HG03378 (cell line): ENCODE measurements around the gene TEX54.
"Not testable (repeated sequence)": the region's sequence is repeated elsewhere in the genome, so short reads cannot be mapped to it uniquely, and the experiment has no call there.

Experiments
- ATAC-seq: cut with Tn5 transposase; IDR thresholded peaks from one replicate; pipeline ENCODE4 v1.9.1; 2021; ENCODE audit warnings: mild to moderate bottlenecking, moderate library complexity; ENCODE audit not compliant: unreplicated experiment

TEX54 gene

GRCh38 chr11:62832336-62833234 lies at the start of gene TEX54:
TEX54 (minus strand) TSS chr11:62832841.
- peak; percentile 13 for ATAC-seq

DNA sequence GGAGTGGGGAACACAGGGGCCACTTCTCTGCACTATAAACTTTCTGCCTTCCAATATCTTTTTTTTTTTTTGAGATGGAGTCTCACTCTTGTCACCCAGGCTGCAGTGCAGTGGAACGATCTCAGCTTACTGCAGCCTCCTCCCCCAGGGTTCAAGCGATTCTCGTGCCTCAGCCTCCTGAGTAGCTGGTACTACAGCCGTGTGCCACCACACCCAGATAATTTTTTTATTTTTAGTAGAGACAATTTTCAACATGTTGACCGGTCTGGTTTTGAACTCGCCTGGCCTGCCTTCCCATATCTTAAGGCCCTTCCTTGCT lies 49.7 kb upstream of the TEX54 start:
- no peak for ATAC-seq

GRCh38 chr11:62881579-62882430 lies 49.2 kb upstream of the TEX54 start:
- ATAC-seq: peak; percentile 28

GRCh38 chr11:62880803-62881578 lies 48.4 kb upstream of the TEX54 start, which contains the start of gene SLC3A2:
SLC3A2 (plus strand) TSS chr11:62880896; CDS start chr11:62881024, 128 bp downstream.
- peak; percentile 46 for ATAC-seq

DNA sequence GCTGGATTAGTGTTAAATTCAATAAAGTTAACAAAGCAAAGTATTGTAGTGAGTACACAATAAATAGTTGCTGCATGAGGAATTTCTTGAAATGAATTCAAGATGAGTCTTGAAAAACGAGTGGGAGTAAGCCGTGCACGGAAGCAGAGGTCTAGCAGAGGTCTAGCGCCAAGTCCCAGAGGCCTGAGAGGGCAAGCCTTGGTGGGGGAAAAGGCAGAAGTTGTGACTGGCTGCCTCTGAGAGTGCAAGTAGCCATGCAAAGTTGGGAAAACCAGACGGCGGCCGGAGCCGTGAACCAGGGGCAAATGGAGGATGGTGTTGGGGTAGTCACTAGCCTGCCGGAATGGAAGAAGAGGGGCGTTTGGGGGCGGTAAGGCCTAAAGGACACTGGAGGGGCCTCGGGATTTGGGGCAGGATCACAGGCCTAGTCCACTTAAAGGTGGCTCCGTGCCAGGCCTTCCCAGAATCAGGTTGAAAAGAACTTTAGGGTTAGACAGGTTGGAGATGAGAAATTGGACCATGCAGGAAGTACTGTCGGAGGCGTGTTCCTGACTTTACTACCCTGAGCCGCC lies 47.7 kb upstream of the TEX54 start:
- ATAC-seq: peak; percentile 25

DNA sequence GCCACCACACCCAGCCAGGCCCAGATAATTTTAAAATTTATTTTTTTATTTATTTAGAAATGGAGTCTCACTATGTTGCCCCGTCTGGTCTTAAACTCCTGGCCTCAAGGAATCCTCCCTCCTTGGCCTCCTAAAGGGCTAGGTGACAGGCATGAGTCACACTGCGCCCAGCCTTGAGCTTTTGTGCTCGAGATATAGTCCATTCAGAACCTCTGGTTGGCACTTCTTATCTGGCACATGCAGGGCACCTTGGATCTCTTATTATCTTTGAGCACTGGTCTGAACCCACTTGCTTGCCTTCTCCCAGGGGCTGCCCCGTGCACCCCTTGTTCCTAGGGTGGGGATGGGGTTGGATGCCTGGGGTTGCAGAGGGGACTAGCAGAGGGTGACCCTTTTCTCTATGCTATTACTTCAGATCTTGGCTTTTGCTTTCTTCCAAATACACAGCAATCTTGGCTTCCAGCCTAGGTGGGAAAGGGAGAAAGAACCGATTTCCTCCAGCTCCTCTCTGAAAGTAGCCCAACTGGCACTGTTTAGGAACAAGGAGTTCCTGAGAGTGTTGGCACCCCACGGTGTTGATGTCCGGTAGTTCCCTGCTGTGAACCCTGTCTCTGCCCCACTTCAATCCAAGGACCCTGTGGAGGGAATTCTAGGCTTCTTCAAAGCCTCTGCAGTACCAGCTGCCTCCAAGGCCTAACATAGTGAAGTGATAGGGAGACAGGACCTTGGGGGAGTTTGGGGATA lies 46.8 kb upstream of the TEX54 start:
- ATAC-seq: no peak

DNA sequence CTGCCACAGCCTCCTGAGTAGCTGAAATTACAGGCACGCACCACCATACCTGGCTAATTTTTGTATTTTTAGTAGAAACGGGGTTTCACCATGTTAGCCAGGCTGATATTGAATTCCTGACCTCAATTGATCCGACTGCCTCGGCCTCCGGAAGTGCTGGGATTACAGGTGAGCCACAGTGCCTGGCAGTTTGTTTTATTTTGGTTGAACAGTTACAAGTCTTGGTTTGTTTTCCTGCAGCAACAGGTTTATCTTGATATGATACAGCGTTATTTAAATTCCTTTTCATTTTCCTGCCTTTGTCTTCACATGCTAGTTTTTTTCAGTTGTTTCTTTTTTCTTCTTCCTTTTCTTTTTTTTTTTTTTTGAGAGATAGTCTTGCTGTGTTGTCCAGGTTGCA lies 44.1 kb upstream of the TEX54 start:
- no peak for ATAC-seq

DNA sequence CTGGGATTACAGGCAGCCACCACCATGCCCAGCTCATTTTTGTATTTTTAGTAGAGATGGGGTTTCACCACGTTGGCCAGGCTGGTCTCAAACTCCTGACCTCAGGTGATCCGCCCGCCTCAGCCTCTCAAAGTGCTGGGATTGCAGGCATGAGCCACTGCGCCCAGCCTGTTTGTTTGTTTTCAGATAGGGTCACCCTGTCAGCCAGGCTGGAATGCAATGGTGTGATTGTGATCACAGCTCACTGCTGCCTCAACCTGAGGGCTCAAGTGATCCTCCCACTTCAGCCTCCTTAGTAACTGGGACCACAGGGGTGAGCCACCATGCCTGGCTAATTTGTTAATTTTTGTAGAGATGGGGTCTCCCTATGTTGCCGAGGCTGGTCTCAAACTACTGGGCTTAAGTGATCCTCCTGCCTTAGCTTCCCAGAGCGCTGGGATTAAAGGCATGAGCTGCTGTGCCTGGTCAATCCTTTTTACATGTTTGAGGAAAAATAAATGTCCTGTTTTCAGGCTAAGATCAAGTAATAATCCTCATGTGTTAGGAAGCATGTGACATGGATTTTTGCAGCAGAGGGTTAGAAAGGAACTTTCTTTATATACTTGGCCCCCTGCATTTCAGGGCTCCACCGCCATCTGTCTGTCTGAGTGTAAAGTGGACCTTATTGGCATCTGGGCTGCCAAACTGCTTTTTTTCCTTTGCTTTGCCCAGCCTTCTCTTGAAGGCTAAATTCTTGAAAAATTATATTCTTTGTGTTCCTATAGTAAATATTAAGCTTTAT lies 43.2 kb upstream of the TEX54 start:
- ATAC-seq: no peak

DNA sequence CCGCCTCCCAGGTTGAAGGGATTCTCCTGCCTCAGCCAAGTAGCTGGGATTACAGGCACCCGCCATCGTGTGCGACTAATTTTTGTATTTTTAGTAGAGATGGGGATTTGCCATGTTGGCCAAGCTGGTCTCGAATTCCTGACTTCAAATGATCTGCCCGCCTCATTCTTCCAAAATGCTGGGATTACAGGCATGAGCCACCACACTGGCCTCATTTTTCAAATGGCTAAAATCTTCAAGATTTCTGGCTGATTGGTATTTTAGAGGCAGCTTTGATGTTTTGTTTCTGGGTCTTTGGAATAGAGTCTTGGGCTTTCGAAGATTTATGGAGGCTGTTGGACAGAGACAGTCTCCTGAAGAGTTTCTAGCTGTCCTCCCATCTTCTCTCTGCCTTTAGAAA lies 42.2 kb upstream of the TEX54 start:
- ATAC-seq: no peak

GRCh38 chr11:62865635-62866034 lies 33.0 kb upstream of the TEX54 start:
- no peak for ATAC-seq

- ATAC-seq: no peak
Observed at GRCh38 chr11:62863687-62864335, 31.2 kb upstream of the TEX54 start.

DNA sequence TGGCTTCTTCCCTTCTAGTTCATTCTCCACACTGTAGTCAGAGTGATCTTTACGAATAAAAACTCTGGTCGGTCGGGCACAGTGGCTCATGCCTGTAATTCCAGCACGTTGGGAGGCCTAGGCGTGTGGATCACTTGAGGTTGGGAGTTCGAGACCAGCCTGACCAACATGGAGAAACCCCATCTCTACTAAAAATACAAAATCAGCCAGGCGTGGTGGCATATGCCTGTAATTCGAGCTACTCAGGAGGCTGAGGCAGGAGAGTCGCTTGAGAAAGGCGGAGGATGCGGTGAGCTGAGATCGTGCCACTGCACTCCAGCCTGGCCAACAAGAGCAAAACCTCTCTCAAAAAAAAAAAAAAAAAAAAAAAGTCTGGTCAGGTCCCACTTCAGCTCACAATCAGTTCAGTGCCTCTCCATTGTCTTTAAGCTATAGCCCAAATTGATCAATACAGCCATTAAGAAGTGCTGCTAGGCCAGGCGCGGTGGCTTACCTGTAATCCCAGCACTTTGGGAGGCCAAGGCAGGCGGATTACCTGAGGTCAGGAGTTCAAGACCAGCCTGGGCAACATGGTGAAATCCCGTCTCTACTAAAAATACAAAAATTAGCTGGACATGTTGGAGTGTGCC lies 29.0 kb upstream of the TEX54 start:
- ATAC-seq: not testable (repeated sequence)

DNA sequence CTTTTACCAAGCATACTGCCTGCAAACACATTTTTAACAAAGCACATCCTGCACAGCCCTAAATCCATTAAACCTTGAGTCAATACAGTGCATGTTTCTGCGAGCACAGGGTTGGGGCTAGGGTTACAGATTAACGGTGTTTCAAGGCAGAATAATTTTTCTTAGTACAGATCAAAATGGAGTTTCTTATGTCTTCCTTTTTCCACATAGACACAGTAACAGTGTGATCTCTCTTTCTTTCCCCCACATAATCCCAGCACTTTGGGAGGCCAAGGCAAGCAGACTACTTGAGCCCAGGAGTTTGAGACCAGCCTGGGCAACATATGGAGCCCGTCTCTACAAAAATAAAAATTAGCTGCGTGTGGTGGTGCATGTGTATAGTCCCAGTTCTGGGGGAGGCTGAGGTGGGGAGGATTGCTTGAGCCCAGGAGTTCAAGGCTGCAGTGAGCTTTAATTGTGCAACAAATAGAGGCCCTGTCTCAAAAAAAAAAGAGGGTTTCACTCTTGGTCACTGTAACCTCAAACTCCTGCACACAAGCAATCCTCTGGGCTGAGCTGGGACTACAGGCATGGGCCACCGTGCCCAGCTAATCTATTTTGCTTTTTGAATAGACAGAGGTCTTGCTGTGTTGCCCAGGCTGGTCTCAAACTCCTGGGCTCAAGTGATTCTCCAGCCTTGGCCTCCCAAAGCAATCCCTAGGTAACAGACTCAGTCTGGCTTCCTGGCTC lies 28.4 kb upstream of the TEX54 start:
- ATAC-seq: no peak

DNA sequence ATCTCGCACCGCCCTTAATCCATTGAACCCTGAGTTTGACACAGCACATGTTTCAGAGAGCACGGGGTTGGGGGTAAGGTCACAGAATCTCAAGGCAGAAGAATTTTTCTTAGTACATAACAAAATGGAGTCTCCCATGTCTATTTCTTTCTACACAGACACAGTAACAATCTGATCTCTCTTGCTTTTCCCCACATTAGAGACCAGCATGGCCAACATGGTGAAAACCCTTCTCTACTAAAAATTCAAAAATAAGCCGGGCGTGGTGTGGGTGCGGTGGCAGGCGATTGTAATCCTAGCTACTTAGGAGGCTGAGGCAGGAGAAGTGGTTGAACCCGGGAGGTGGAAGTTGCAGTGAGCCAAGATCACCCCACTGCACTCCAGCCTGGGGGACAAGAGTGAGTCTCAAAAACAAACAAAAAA lies 26.7 kb upstream of the TEX54 start:
- ATAC-seq: not testable (repeated sequence)

DNA sequence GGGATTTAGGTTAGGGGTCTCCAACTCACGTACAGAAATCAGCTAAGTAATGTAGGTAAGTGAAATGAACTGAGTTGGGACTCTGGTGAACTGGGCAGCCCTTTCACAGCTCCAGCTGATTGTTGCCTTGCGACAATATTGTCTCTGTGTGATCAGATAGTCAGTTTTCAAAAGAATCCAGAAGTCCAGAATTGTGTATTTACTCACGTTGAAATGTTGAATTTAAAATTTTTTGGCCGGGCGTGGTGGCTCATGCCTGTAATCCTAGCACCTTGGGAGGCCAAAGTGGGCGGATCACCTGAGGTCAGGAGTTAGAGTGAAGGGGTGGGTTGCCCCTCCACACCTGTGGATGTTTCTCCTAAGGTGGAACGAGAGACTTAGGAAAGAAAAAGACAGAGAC lies 25.6 kb upstream of the TEX54 start:
- ATAC-seq: no peak

DNA sequence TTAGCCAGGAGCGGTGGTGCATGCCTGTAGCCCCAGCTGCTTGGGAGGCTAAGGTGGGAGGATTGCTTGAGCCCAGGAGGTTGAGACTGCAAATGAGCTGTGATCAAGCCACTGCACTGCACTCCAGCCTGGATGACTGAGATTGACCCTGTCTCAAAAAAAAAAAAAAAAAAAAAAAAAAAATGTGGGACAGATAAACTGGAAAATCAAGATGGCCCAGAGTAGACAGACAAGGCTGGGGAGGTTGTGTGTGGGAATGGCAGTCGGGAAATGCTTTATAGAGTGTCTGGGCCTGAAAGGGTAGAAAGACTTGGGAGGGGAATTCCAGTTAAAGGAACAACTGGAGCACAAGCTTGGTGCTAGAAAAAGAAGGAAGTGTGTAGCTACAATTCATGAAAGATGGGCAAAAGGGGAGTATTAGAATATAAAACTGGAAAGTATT lies 24.9 kb upstream of the TEX54 start:
- no peak for ATAC-seq

- ATAC-seq: no peak
Observed at GRCh38 chr11:62856333-62856895, 23.8 kb upstream of the TEX54 start.
